ENCODE measurements around the gene AHRR. TPM values are rescaled to one million over a fixed set of nuclear protein-coding genes. Genes with fewer than 3 reads are reported as not detected.

AHRR gene
- total and polyA plus RNA-seq, 2 of the 4 experiments (the other 2 are of a cell fraction) = 15.6 to 37.1 TPM

- Histone ChIP-seq H2AK5ac (ENCODE audit: low read depth, low read length) (no peak overlapping the region), H3K4me3 (ENCODE audit: insufficient read depth, low read depth, low read length) (no peak overlapping the region), H3K9me1 (ENCODE audit: insufficient read depth, low read length) (peaks cover 10% of the 10 kb centered on the region), H3K27ac (ENCODE audit: insufficient read depth, low read length) (no peak overlapping the region), H3K4me1 (ENCODE audit: control insufficient read depth, insufficient read depth, low read length) (peaks cover 12% of the 10 kb centered on the region; the same call in 1 of the 2 replicates), H3K9me3 (ENCODE audit: control insufficient read depth, insufficient read depth, low read length) (no peaks in the 10 kb centered on the region), H2AK9ac (replicated peaks; ENCODE audit: low read depth, low read length, poor library complexity) (no peak overlapping the region), H3K18ac (ENCODE audit: low read depth, low read length) (no peak overlapping the region), H3K9ac (ENCODE audit: low read depth, low read length) (no peak overlapping the region), H4K91ac (ENCODE audit: insufficient read depth, low read depth, low read length) (no peak overlapping the region), H2BK5ac (ENCODE audit: low read depth, low read length, poor library complexity, severe bottlenecking) (no peak overlapping the region), H3K56ac (ENCODE audit: extremely low read depth, insufficient read depth, low read length) (no peak overlapping the region), H3K4me2 (ENCODE audit: low read depth, low read length) (no peak overlapping the region), H3K14ac (replicated peaks; ENCODE audit: low read depth, low read length) (no peak overlapping the region), H2BK15ac (ENCODE audit: low read depth, low read length) (no peak overlapping the region), H3K79me1 (ENCODE audit: low read depth in 1 of 2, low read length in 2 of 2) (peaks cover 9 to 69% of the 10 kb centered on the region in 2 experiments; a peak in 3 of 4 replicates), H3K27me3 (ENCODE audit: control insufficient read depth, insufficient read depth, low read length) (no peaks in the 10 kb centered on the region), H2BK20ac (ENCODE audit: low read depth, low read length) (no peak overlapping the region), H2AFZ (replicated peaks; ENCODE audit: low read length, poor library complexity) (no peak overlapping the region), H3K23ac (ENCODE audit: low read depth, low read length) (no peak overlapping the region), H3K4ac (ENCODE audit: low read depth, low read length) (peak overlapping the region; percentile 22; the same call in 1 of the 2 replicates), H4K20me1 (ENCODE audit: insufficient read depth, low read length) (no peaks in the 10 kb centered on the region; the same call in 1 of the 2 replicates), H4K5ac (ENCODE audit: low read depth, low read length) (no peak overlapping the region), H3K36me3 (ENCODE audit: control insufficient read depth, insufficient read depth, low read length) (peaks cover 48% of the 10 kb centered on the region), H2BK120ac (ENCODE audit: low read depth, low read length) (no peak overlapping the region), H4K8ac (ENCODE audit: low read depth in 2 of 2, low read length in 2 of 2) (peak overlapping the region in 1 of 2 experiments; percentile 30; a peak in 1 of 4 replicates)
- CTCF ChIA-PET = no interaction called here
- 85% methylated on average over 9 of the region's 14 CpGs; no CpG with 5 or more reads in 1 of the 2 experiments for WGBS, 2 experiments (ENCODE audit: extremely low coverage in 2 of 2, insufficient read length in 1 of 2)
- TF ChIP-seq CEBPB (IDR thresholded peaks at IDR 0.05; ENCODE audit: low read depth, low read length) (no peak), USF2 (IDR thresholded peaks at IDR 0.05; ENCODE audit: low read depth, low read length) (no peak), CTCF (conservative IDR thresholded peaks at IDR 0.05; ENCODE audit: low read depth, low read length) (no peak)
- intact Hi-C loops (cut with micrococcal nuclease) (no loop called here), in situ Hi-C loops (cut with MboI; ENCODE audit: low sequenced_read_pairs) (no loop called here), dilution Hi-C loops (cut with HindIII; ENCODE audit: low sequenced_read_pairs, unreplicated experiment) (no loop called here)
- peak; percentile 7; the same call in 1 of the 2 replicates for ATAC-seq (ENCODE audit: low read depth)
- DNase-seq = no peak
- BruUV-seq (replicated peaks) = no TSS peak
- POLR2A ChIA-PET (ENCODE audit: unreplicated experiment) = no interaction called here
Measured at GRCh38 chr5:417301-418161, 96.0 kb downstream of the AHRR start.
